Hematopoietic multipotent progenitor cell treated with erythropoietin and hydrocortisone succinate and interleukin-3 and kit ligand, for 17 days (in vitro differentiated cells): Measurements from ENCODE around the gene UFD1.

Experiments
- DNase-seq: peaks from one replicate; pipeline ENCODE4 v3.0.0-alpha.2; 2015; ENCODE audit warnings: low spot score

The UFD1 gene

GRCh38 chr22:19470010-19470409, 9.0 kb downstream of the UFD1 start:
- DNase-seq, result no peak

- no peak for DNase-seq
Observed at GRCh38 chr22:19469421-19469820, 9.6 kb downstream of the UFD1 start.

GRCh38 chr22:19467912-19468311, 11.1 kb downstream of the UFD1 start:
- DNase-seq, result no peak

- DNase-seq, result no peak
Observed at GRCh38 chr22:19466848-19467752, 11.9 kb downstream of the UFD1 start.

- DNase-seq, result no peak
Observed at GRCh38 chr22:19466126-19466716, 12.8 kb downstream of the UFD1 start.

GRCh38 chr22:19464975-19465374, 14.0 kb downstream of the UFD1 start:
- DNase-seq, result no peak

- no peak for DNase-seq
Observed at GRCh38 chr22:19464546-19464945, 14.4 kb downstream of the UFD1 start.

GRCh38 chr22:19463491-19464469, 15.2 kb downstream of the UFD1 start:
- no peak for DNase-seq

- no peak for DNase-seq
Observed at GRCh38 chr22:19463008-19463407, 16.0 kb downstream of the UFD1 start.

- no peak for DNase-seq
Observed at GRCh38 chr22:19461506-19461905, 17.5 kb downstream of the UFD1 start.

- no peak for DNase-seq
Observed at GRCh38 chr22:19460036-19460435, 19.0 kb downstream of the UFD1 start.

GRCh38 chr22:19457828-19458428, 21.1 kb downstream of the UFD1 start:
- DNase-seq, result no peak

- no peak for DNase-seq
Observed at GRCh38 chr22:19456541-19456940, 22.5 kb downstream of the UFD1 start.

GRCh38 chr22:19455585-19456370, 23.2 kb downstream of the UFD1 start:
- no peak for DNase-seq

- DNase-seq, result no peak
Observed at GRCh38 chr22:19455033-19455432, 24.0 kb downstream of the UFD1 start.

- DNase-seq, result no peak
Observed at GRCh38 chr22:19454156-19454555, 24.8 kb downstream of the UFD1 start.

- DNase-seq, result no peak
Observed at GRCh38 chr22:19453718-19454117, 25.3 kb downstream of the UFD1 start.

- DNase-seq, result no peak
Observed at GRCh38 chr22:19451570-19451969, 27.4 kb downstream of the UFD1 start.

GRCh38 chr22:19450363-19451175, 28.4 kb downstream of the UFD1 start:
- no peak for DNase-seq

- no peak for DNase-seq
Observed at GRCh38 chr22:19449422-19449767, 29.6 kb downstream of the UFD1 start.
